Hematopoietic multipotent progenitor cell treated with erythropoietin and hydrocortisone succinate and interleukin-3 and kit ligand, for 6 days (in vitro differentiated cells): ENCODE measurements around the gene OR1K1.
"Not testable (repeated sequence)": the region's sequence is repeated elsewhere in the genome, so short reads cannot be mapped to it uniquely, and the experiment has no call there.

Experiments used
- DNase-seq: peaks from one replicate; pipeline ENCODE4 v3.0.0-alpha.2; 2015

Gene OR1K1

GRCh38 chr9:122800066-122801060, at the start of gene OR1K1:
TSS of gene OR1K1 (plus strand) at chr9:122800123. CDS start at chr9:122800123, 0 bp downstream.
- no peak for DNase-seq

- no peak for DNase-seq
Measured at GRCh38 chr9:122754825-122755224, 45.1 kb upstream of the OR1K1 start.

GRCh38 chr9:122767817-122768216, 32.1 kb upstream of the OR1K1 start:
- DNase-seq: no peak

- DNase-seq: no peak
Measured at GRCh38 chr9:122777052-122777451, 22.9 kb upstream of the OR1K1 start.

GRCh38 chr9:122777935-122778627, 21.8 kb upstream of the OR1K1 start:
- DNase-seq: no peak

GRCh38 chr9:122779181-122779580, 20.7 kb upstream of the OR1K1 start:
- no peak for DNase-seq

- no peak for DNase-seq
Measured at GRCh38 chr9:122780026-122780425, 19.9 kb upstream of the OR1K1 start.

GRCh38 chr9:122781671-122782070, 18.3 kb upstream of the OR1K1 start:
- DNase-seq: no peak

- DNase-seq: no peak
Measured at GRCh38 chr9:122785269-122785668, 14.7 kb upstream of the OR1K1 start.

- DNase-seq: no peak
Measured at GRCh38 chr9:122786338-122786737, 13.6 kb upstream of the OR1K1 start.

- DNase-seq: no peak
Measured at GRCh38 chr9:122788831-122789230, 11.1 kb upstream of the OR1K1 start, which contains the start of gene OR5C1. TSS of gene OR5C1 (plus strand) at chr9:122788933. CDS start at chr9:122788933, 0 bp downstream.

- DNase-seq: no peak
Measured at GRCh38 chr9:122789256-122790046, 10.5 kb upstream of the OR1K1 start.

- no peak for DNase-seq
Measured at GRCh38 chr9:122791872-122792669, 7.9 kb upstream of the OR1K1 start.

GRCh38 chr9:122797316-122798063, 2.4 kb upstream of the OR1K1 start:
- no peak for DNase-seq

- DNase-seq: no peak
Measured at GRCh38 chr9:122806661-122807060, 6.7 kb downstream of the OR1K1 start.

GRCh38 chr9:122807271-122807900, 7.5 kb downstream of the OR1K1 start:
- DNase-seq: no peak

GRCh38 chr9:122808141-122808540, 8.2 kb downstream of the OR1K1 start:
- DNase-seq: no peak

- DNase-seq: not testable (repeated sequence)
Measured at GRCh38 chr9:122809261-122809660, 9.3 kb downstream of the OR1K1 start.

GRCh38 chr9:122810306-122810946, 10.5 kb downstream of the OR1K1 start:
- DNase-seq: peak; percentile 91

- DNase-seq: no peak
Measured at GRCh38 chr9:122812736-122813135, 12.8 kb downstream of the OR1K1 start.
